ENCODE data around the gene EVC2.

Gene EVC2

GRCh38 chr4:5754529-5754881 is 46.1 kb upstream of the EVC2 start:
- Histone ChIP-seq H3K27ac (ENCODE audit: insufficient read depth in 1 of 2, low read depth in 1 of 2, low read length in 2 of 2, poor library complexity in 1 of 2, severe bottlenecking in 2 of 2) (no peak overlapping the region), H3K4me3 (ENCODE audit: control insufficient read depth in 1 of 7, extremely low read depth in 1 of 7, insufficient read depth in 4 of 7, low read depth in 2 of 7, low read length in 6 of 7) (no peak overlapping the region), H3K9me3 (ENCODE audit: control extremely low read depth in 1 of 5, control insufficient read depth in 4 of 5, insufficient read depth in 2 of 5, low read depth in 1 of 5, low read length in 4 of 5) (peaks cover 0 to 2% (median 0%) of the 10 kb centered on the region in 5 experiments), H3K4me1 (ENCODE audit: control extremely low read depth in 1 of 4, control insufficient read depth in 4 of 4, insufficient read depth in 4 of 4, low read length in 3 of 4) (no peaks in the 10 kb centered on the region), H3K36me3 (ENCODE audit: control insufficient read depth in 4 of 4, insufficient read depth in 4 of 4, low read length in 3 of 4) (peaks cover 0 to 8% (median 0%) of the 10 kb centered on the region in 4 experiments), H3K27me3 (replicated peaks in 2 of 5; ENCODE audit: control insufficient read depth in 4 of 5, insufficient read depth in 5 of 5, low read length in 4 of 5) (no peaks in the 10 kb centered on the region)
- no peak for DNase-seq
- POLR2A ChIA-PET, result no interaction called here
- WGBS (ENCODE audit: insufficient coverage), result 93% methylated on average over 8 of the region's 8 CpGs
- CTCF ChIA-PET, result no interaction called here

- peaks cover 0 to 2% (median 0%) of the 10 kb centered on the region in 5 experiments for H3K9me3 ChIP-seq (ENCODE audit: control extremely low read depth in 1 of 5, control insufficient read depth in 4 of 5, insufficient read depth in 2 of 5, low read depth in 1 of 5, low read length in 4 of 5)
- no peaks in the 10 kb centered on the region for H3K27me3 ChIP-seq (replicated peaks in 2 of 5; ENCODE audit: control insufficient read depth in 4 of 5, insufficient read depth in 5 of 5, low read length in 4 of 5)
- 96% methylated on average over 17 of the region's 19 CpGs for WGBS (ENCODE audit: insufficient coverage)
- no peaks in the 10 kb centered on the region for H3K4me1 ChIP-seq (ENCODE audit: control extremely low read depth in 1 of 4, control insufficient read depth in 4 of 4, insufficient read depth in 4 of 4, low read length in 3 of 4)
- no peak overlapping the region for H3K4me3 ChIP-seq (ENCODE audit: control insufficient read depth in 1 of 7, extremely low read depth in 1 of 7, insufficient read depth in 4 of 7, low read depth in 2 of 7, low read length in 6 of 7)
- no peak for DNase-seq
- H3K36me3 ChIP-seq (ENCODE audit: control insufficient read depth in 4 of 4, insufficient read depth in 4 of 4, low read length in 3 of 4), result peaks cover 0 to 8% (median 0%) of the 10 kb centered on the region in 4 experiments
- no peak overlapping the region for H3K27ac ChIP-seq (ENCODE audit: insufficient read depth in 1 of 2, low read depth in 1 of 2, low read length in 2 of 2, poor library complexity in 1 of 2, severe bottlenecking in 2 of 2)
- ChIA-PET POLR2A (no interaction called here), CTCF (no interaction called here)
Measured at GRCh38 chr4:5753766-5754528, 45.6 kb upstream of the EVC2 start.

- peaks cover 0 to 8% (median 0%) of the 10 kb centered on the region in 4 experiments for H3K36me3 ChIP-seq (ENCODE audit: control insufficient read depth in 4 of 4, insufficient read depth in 4 of 4, low read length in 3 of 4)
- ChIA-PET POLR2A (no interaction called here), CTCF (no interaction called here)
- no peaks in the 10 kb centered on the region for H3K27me3 ChIP-seq (replicated peaks in 2 of 5; ENCODE audit: control insufficient read depth in 4 of 5, insufficient read depth in 5 of 5, low read length in 4 of 5)
- 98% methylated on average over 7 of the region's 7 CpGs for WGBS (ENCODE audit: insufficient coverage)
- no peak for DNase-seq
- H3K27ac ChIP-seq (ENCODE audit: insufficient read depth in 1 of 2, low read depth in 1 of 2, low read length in 2 of 2, poor library complexity in 1 of 2, severe bottlenecking in 2 of 2), result no peak overlapping the region
- no peaks in the 10 kb centered on the region for H3K4me1 ChIP-seq (ENCODE audit: control extremely low read depth in 1 of 4, control insufficient read depth in 4 of 4, insufficient read depth in 4 of 4, low read length in 3 of 4)
- peaks cover 0 to 2% (median 0%) of the 10 kb centered on the region in 5 experiments for H3K9me3 ChIP-seq (ENCODE audit: control extremely low read depth in 1 of 5, control insufficient read depth in 4 of 5, insufficient read depth in 2 of 5, low read depth in 1 of 5, low read length in 4 of 5)
- no peak overlapping the region for H3K4me3 ChIP-seq (ENCODE audit: control insufficient read depth in 1 of 7, extremely low read depth in 1 of 7, insufficient read depth in 4 of 7, low read depth in 2 of 7, low read length in 6 of 7)
Measured at GRCh38 chr4:5753366-5753765, 45.0 kb upstream of the EVC2 start.

DNA sequence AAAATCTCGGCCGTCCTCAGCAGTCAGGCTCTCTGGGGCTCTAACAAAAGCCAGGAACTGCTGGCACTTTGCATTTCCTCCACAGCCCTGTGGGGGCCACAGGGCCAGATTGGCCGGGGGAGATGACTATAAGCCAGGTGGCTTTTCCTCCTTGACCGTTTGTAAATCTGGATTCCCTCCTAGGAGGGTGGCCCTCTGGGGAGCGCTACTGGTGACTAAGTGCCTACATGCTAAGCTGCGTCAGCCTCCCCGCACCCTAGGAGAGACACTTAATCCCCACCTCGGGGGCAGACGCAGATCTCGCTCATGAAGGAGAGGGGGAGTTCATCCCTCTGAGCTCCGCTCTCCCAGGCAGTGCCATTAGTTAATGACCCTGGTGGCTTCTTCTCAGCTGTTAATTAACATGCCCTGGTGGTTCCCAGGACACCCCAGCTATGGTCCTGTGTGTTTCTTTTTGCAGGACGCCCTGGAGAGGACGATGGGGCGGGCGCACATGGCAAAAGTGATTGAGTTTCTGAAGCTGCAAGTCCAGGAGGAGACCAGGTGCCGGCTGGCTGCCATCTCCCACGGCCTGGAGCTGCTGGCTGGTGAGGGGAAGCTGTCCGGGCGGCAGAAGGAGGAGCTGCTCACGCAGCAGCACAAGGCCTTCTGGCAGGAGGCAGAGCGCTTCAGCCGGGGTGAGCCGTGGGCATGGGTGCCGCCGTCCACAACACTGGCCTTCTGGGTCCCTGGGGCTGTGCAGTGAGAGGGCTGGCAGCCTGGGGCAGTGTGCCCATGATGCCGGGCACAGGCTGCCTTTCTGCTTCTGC is 44.2 kb upstream of the EVC2 start:
- Histone ChIP-seq H3K27me3 (replicated peaks in 2 of 5; ENCODE audit: control insufficient read depth in 4 of 5, insufficient read depth in 5 of 5, low read length in 4 of 5) (no peaks in the 10 kb centered on the region), H3K4me3 (ENCODE audit: control insufficient read depth in 1 of 7, extremely low read depth in 1 of 7, insufficient read depth in 4 of 7, low read depth in 2 of 7, low read length in 6 of 7) (no peak overlapping the region), H3K9me3 (ENCODE audit: control extremely low read depth in 1 of 5, control insufficient read depth in 4 of 5, insufficient read depth in 2 of 5, low read depth in 1 of 5, low read length in 4 of 5) (peaks cover 0 to 2% (median 0%) of the 10 kb centered on the region in 5 experiments), H3K4me1 (ENCODE audit: control extremely low read depth in 1 of 4, control insufficient read depth in 4 of 4, insufficient read depth in 4 of 4, low read length in 3 of 4) (no peaks in the 10 kb centered on the region), H3K27ac (ENCODE audit: insufficient read depth in 1 of 2, low read depth in 1 of 2, low read length in 2 of 2, poor library complexity in 1 of 2, severe bottlenecking in 2 of 2) (no peak overlapping the region), H3K36me3 (ENCODE audit: control insufficient read depth in 4 of 4, insufficient read depth in 4 of 4, low read length in 3 of 4) (peaks cover 0 to 8% (median 0%) of the 10 kb centered on the region in 4 experiments)
- CTCF ChIA-PET, result no interaction called here
- no peak for DNase-seq
- WGBS (ENCODE audit: insufficient coverage), result 89% methylated on average over 24 of the region's 26 CpGs
- POLR2A ChIA-PET, result no interaction called here

DNA sequence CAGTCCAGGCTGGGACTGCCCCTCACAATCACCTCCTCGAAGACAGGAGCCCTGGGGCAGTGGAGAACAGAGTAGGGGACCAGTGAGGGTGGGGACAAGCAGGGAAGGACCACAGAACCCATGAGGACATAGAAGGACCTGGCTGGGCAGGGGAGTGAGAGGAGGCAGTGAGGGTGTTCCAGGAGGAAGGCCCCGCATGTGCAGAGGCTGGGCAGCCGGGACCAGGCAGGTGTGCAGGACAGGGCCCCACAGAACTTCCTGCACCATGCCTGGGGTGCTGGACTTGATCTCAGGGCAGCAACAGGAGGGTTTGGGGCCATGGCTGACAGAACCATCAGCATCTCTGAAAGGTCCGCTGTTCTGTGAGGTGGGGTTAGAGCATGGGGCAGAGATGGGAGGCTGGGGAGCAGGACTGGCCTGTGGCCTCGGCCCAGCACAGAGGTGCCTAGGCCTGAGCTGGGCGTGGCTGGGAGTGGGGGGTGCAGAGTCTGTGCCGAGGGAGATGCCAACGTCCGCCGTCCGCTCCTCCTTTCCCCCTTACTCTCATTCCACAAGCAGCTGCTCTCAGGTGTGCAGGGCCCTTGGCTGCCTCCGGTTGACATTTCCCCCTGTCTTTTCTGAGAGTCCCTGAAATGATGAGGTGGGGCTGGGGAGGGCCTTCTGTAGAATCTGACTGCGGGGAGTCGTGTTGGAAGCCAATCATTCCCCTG is 43.5 kb upstream of the EVC2 start:
- WGBS (ENCODE audit: insufficient coverage), result 82% methylated on average over 8 of the region's 14 CpGs
- Histone ChIP-seq H3K9me3 (ENCODE audit: control extremely low read depth in 1 of 5, control insufficient read depth in 4 of 5, insufficient read depth in 2 of 5, low read depth in 1 of 5, low read length in 4 of 5) (peaks cover 0 to 2% (median 0%) of the 10 kb centered on the region in 5 experiments), H3K4me1 (ENCODE audit: control extremely low read depth in 1 of 4, control insufficient read depth in 4 of 4, insufficient read depth in 4 of 4, low read length in 3 of 4) (no peaks in the 10 kb centered on the region), H3K4me3 (ENCODE audit: control insufficient read depth in 1 of 7, extremely low read depth in 1 of 7, insufficient read depth in 4 of 7, low read depth in 2 of 7, low read length in 6 of 7) (no peak overlapping the region), H3K27me3 (replicated peaks in 2 of 5; ENCODE audit: control insufficient read depth in 4 of 5, insufficient read depth in 5 of 5, low read length in 4 of 5) (no peaks in the 10 kb centered on the region), H3K27ac (ENCODE audit: insufficient read depth in 1 of 2, low read depth in 1 of 2, low read length in 2 of 2, poor library complexity in 1 of 2, severe bottlenecking in 2 of 2) (no peak overlapping the region), H3K36me3 (ENCODE audit: control insufficient read depth in 4 of 4, insufficient read depth in 4 of 4, low read length in 3 of 4) (peaks cover 0 to 4% (median 0%) of the 10 kb centered on the region in 4 experiments)
- DNase-seq, result no peak
- CTCF ChIA-PET, result no interaction called here
- POLR2A ChIA-PET, result no interaction called here

GRCh38 chr4:5750946-5751665 is 42.7 kb upstream of the EVC2 start:
- H3K36me3 ChIP-seq (ENCODE audit: control insufficient read depth in 4 of 4, insufficient read depth in 4 of 4, low read length in 3 of 4), result no peaks in the 10 kb centered on the region

More at GRCh38 chr4:5750946-5751665, 42.7 kb upstream of the EVC2 start:
- Histone ChIP-seq H3K4me1 (ENCODE audit: control extremely low read depth in 1 of 4, control insufficient read depth in 4 of 4, insufficient read depth in 4 of 4, low read length in 3 of 4) (no peaks in the 10 kb centered on the region), H3K4me3 (ENCODE audit: control insufficient read depth in 1 of 7, extremely low read depth in 1 of 7, insufficient read depth in 4 of 7, low read depth in 2 of 7, low read length in 6 of 7) (no peak overlapping the region), H3K27ac (ENCODE audit: insufficient read depth in 1 of 2, low read depth in 1 of 2, low read length in 2 of 2, poor library complexity in 1 of 2, severe bottlenecking in 2 of 2) (no peak overlapping the region), H3K27me3 (replicated peaks in 2 of 5; ENCODE audit: control insufficient read depth in 4 of 5, insufficient read depth in 5 of 5, low read length in 4 of 5) (no peaks in the 10 kb centered on the region), H3K9me3 (ENCODE audit: control extremely low read depth in 1 of 5, control insufficient read depth in 4 of 5, insufficient read depth in 2 of 5, low read depth in 1 of 5, low read length in 4 of 5) (no peaks in the 10 kb centered on the region)
- 90% methylated on average over 16 of the region's 17 CpGs for WGBS (ENCODE audit: insufficient coverage)
- no peak for DNase-seq
- CTCF ChIA-PET, result no interaction called here
- POLR2A ChIA-PET, result no interaction called here
